Breast epithelium (tissue), 4 donors: Measurements from ENCODE around the gene TPM2. TPM values are rescaled to one million over a fixed set of nuclear protein-coding genes. Genes with fewer than 3 reads are reported as not detected.
A peak's percentile ranks its signal among the peaks of the same experiment; 100 is the strongest.

Source experiments
- DNase-seq, 2 donors: peaks; one replicate each; pipeline ENCODE4 v3.0.0-alpha.2; 2019; ENCODE audit warnings: low spot score in 2 of 2
- H3K27ac ChIP-seq, 2 donors: fragments of 200-600 bp; sonication (generic) in 1 of 2; one replicate each; pipeline ENCODE4 v1.5.1; 2016 to 2019; ENCODE audit warnings: mild to moderate bottlenecking in 1 of 2
- H3K27me3 ChIP-seq, 2 donors: fragments of 200-600 bp; sonication (generic) in 1 of 2; one replicate each; pipeline versions ENCODE4 v1.5.1 to v1.6.0; 2017 to 2019; ENCODE audit warnings: control low read depth in 1 of 2, mild to moderate bottlenecking in 1 of 2
- H3K36me3 ChIP-seq: fragments of 200-600 bp; one replicate; pipeline ENCODE4 v1.5.1; 2019
- H3K4me1 ChIP-seq, 2 donors: fragments of 200-600 bp; sonication (generic); one replicate each; pipeline ENCODE4 v1.5.1; 2016 to 2019; ENCODE audit warnings: control low read depth in 1 of 2
- H3K4me3 ChIP-seq, 3 donors: fragments of 200-600 bp; sonication (generic); 1 replicate in 2 of 3; 2 replicates in 1 of 3; pipeline ENCODE4 v1.5.1; 2016 to 2019; ENCODE audit warnings: mild to moderate bottlenecking in 3 of 3, moderate library complexity in 2 of 3
- H3K9me3 ChIP-seq, 2 donors: fragments of 200-600 bp; sonication (generic) in 1 of 2; one replicate each; pipeline ENCODE4 v1.5.1; 2016 to 2019; ENCODE audit warnings: control low read depth in 1 of 2
- CTCF ChIP-seq, 3 donors: fragments of 450-650 bp; IDR thresholded peaks; one replicate each; pipeline ENCODE4 v1.5.1; 2016 to 2017; ENCODE audit warnings: antibody characterized with exemption in 3 of 3, mild to moderate bottlenecking in 3 of 3, moderate library complexity in 3 of 3
- POLR2A ChIP-seq: fragments of 450-650 bp; IDR thresholded peaks from one replicate; pipeline ENCODE4 v1.6.1; 2016; ENCODE audit warnings: antibody characterized with exemption, mild to moderate bottlenecking, moderate library complexity
- POLR2AphosphoS5 ChIP-seq, 3 donors: sonication (generic); formaldehyde crosslinking; IDR thresholded peaks; one replicate each; pipeline ENCODE4 v1.6.1; 2017; ENCODE audit warnings: antibody characterized with exemption in 3 of 3
- intact Hi-C: fragments of 100-400 bp; cut with DNase I; formaldehyde crosslinking; loops from one replicate; pipeline ENCODE4 v1.15.1; 2023; ENCODE audit warnings: low total_unique reads
- total RNA-seq, 3 donors: library from RNA; depleted of rRNA; stranded (reverse); fragments of >200 nt; gene quantifications; one replicate each; pipeline ENCODE4 v1.1.0, GENCODE V29; 2016

The TPM2 gene
- total RNA-seq, 3 donors from 2014 or later: 143 to 402 (median 258) TPM

- H3K36me3 ChIP-seq: peaks cover 13% of the 10 kb centered on the region
- no peaks in the 10 kb centered on the region for H3K9me3 ChIP-seq
- intact Hi-C loops: no loop called here
- H3K27me3 ChIP-seq: no peaks in the 10 kb centered on the region
- H3K4me3 ChIP-seq: no peak overlapping the region
- TF ChIP-seq POLR2A: no peak
- no peak for TF ChIP-seq CTCF (IDR thresholded peaks at IDR 0.05)
- TF ChIP-seq POLR2AphosphoS5 (IDR thresholded peaks at IDR 0.05): no peak
- no peak for DNase-seq
- H3K27ac ChIP-seq: peak overlapping the region; percentile 98 to 99
- peaks cover 7 to 13% of the 10 kb centered on the region in 2 donors for H3K4me1 ChIP-seq
These were observed 44.4 kb upstream of the TPM2 start for GRCh38 chr9:35734096-35734495.

- intact Hi-C loops: no loop called here
- peak overlapping the region; percentile 74 to 82 (median 79) for H3K4me3 ChIP-seq
- H3K27ac ChIP-seq: peak overlapping the region; percentile 98 to 99
- H3K36me3 ChIP-seq: peaks cover 3% of the 10 kb centered on the region
- no peak for DNase-seq
- H3K4me1 ChIP-seq: peaks cover 7 to 21% of the 10 kb centered on the region in 2 donors
- H3K9me3 ChIP-seq: no peaks in the 10 kb centered on the region
- no peak for TF ChIP-seq POLR2AphosphoS5 (IDR thresholded peaks at IDR 0.05)
- TF ChIP-seq CTCF (IDR thresholded peaks at IDR 0.05): no peak
- TF ChIP-seq POLR2A: no peak
- no peaks in the 10 kb centered on the region for H3K27me3 ChIP-seq
These were observed 43.2 kb upstream of the TPM2 start for GRCh38 chr9:35732800-35733541.

GRCh38 chr9:35732185-35732799, 42.6 kb upstream of the TPM2 start, which contains the start of the genes CREB3 and TLN1:
CREB3 (plus strand) TSS chr9:35732666; CDS start chr9:35732773, 107 bp downstream.
TLN1 (minus strand) TSS chr9:35732195; CDS start chr9:35725694, 6,501 bp downstream.
- no peaks in the 10 kb centered on the region for H3K27me3 ChIP-seq
- peaks cover 9 to 28% of the 10 kb centered on the region in 2 donors for H3K4me1 ChIP-seq
- H3K27ac ChIP-seq: peak within 1 kb of the TSS; percentile 98 to 99
- no peaks in the 10 kb centered on the region for H3K9me3 ChIP-seq
- intact Hi-C loops: no loop called here
- peak within 1 kb of the TSS; percentile 74 to 82 (median 79) for H3K4me3 ChIP-seq
- peaks cover 3% of the 10 kb centered on the region for H3K36me3 ChIP-seq
- TF ChIP-seq POLR2AphosphoS5 (IDR thresholded peaks at IDR 0.05): peak; percentile 91 to 94 (median 93)
- TF ChIP-seq POLR2A: peak; percentile 24
- no peak for TF ChIP-seq CTCF (IDR thresholded peaks at IDR 0.05)
- DNase-seq: peak; percentile 96 to 99

GRCh38 chr9:35731415-35732184, 41.9 kb upstream of the TPM2 start:
- peak overlapping the region; percentile 74 to 82 (median 79) for H3K4me3 ChIP-seq
- peak overlapping the region; percentile 98 to 99 for H3K27ac ChIP-seq
- no peaks in the 10 kb centered on the region for H3K27me3 ChIP-seq
- DNase-seq: no peak
- H3K9me3 ChIP-seq: no peaks in the 10 kb centered on the region
- no peaks in the 10 kb centered on the region for H3K36me3 ChIP-seq
- no peak for TF ChIP-seq CTCF (IDR thresholded peaks at IDR 0.05)
- intact Hi-C loops: no loop called here
- H3K4me1 ChIP-seq: peaks cover 13 to 30% of the 10 kb centered on the region in 2 donors
